Transverse colon (tissue), 4 donors: ENCODE data around the gene SF3B2.

ENCODE experiments used
- CTCF ChIP-seq, 5 experiments: fragments of 200-600 bp in 3 of 5; fragments of 450-650 bp in 2 of 5; sonication (generic) in 3 of 5; IDR thresholded peaks; 1 replicate in 2 of 5; 2 replicates in 3 of 5; pipeline ENCODE4 v1.5.1; 2016 to 2017; ENCODE audit warnings: antibody characterized with exemption in 5 of 5, inconsistent platforms in 3 of 5, mild to moderate bottlenecking in 2 of 5, moderate library complexity in 1 of 5
- EP300 ChIP-seq: sonication (generic); formaldehyde crosslinking; IDR thresholded peaks from one replicate; pipeline ENCODE4 v1.6.1; 2017; ENCODE audit warnings: antibody characterized with exemption, low read depth
- POLR2A ChIP-seq: fragments of 450-650 bp; IDR thresholded peaks from one replicate; pipeline ENCODE4 v1.6.1; 2016; ENCODE audit warnings: antibody characterized with exemption, mild to moderate bottlenecking, moderate library complexity
- POLR2AphosphoS5 ChIP-seq, 3 donors: sonication (generic); formaldehyde crosslinking; IDR thresholded peaks; one replicate each; pipeline ENCODE4 v1.6.1; 2016; ENCODE audit warnings: antibody characterized with exemption in 3 of 3

GRCh38 chr11:66045177-66045639, 7.0 kb upstream of the SF3B2 start:
- peak; percentile 77 to 94 (median 92) for TF ChIP-seq CTCF (IDR thresholded peaks at IDR 0.05)
- no peak for TF ChIP-seq POLR2A
- no peak for TF ChIP-seq EP300
- no peak for TF ChIP-seq POLR2AphosphoS5 (IDR thresholded peaks at IDR 0.05)
